Thyroid gland (tissue), 4 donors: ENCODE results near the gene THRSP.

Experiments
- POLR2A ChIP-seq, 2 donors: fragments of 450-650 bp; IDR thresholded peaks; one replicate each; pipeline ENCODE4 v1.6.1; 2017; ENCODE audit warnings: antibody characterized with exemption in 2 of 2, mild to moderate bottlenecking in 2 of 2, moderate library complexity in 1 of 2
- TF ChIP-seq, protein P1 (sequence below), 6 experiments: fragments of 200-600 bp in 3 of 6; fragments of 450-650 bp in 3 of 6; sonication (generic) in 3 of 6; IDR thresholded peaks; one replicate each; pipeline ENCODE4 v1.5.1; 2016 to 2019; ENCODE audit warnings: antibody characterized with exemption in 6 of 6, mild to moderate bottlenecking in 2 of 6, inconsistent platforms in 1 of 6, moderate library complexity in 1 of 6

DNA sequence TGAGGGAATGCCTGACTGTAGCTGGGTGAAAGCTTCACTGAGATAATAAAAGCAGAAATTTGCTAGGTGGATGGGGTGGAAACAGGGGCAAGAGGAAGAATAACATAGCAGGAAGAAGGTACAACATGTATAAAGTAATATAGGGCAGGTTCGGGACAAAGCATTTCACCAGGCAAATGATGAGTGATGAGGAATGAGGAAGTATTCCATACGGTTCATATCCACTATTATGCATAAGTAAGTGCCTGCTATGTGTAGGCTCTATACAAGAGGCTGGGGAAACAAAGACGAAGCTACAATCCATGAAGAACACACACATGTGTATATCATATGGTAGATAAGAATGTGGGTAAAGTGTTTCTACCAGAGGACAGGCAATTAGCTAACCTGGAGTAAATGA lies 8.1 kb downstream of the THRSP start:
- TF ChIP-seq, protein P1, sequence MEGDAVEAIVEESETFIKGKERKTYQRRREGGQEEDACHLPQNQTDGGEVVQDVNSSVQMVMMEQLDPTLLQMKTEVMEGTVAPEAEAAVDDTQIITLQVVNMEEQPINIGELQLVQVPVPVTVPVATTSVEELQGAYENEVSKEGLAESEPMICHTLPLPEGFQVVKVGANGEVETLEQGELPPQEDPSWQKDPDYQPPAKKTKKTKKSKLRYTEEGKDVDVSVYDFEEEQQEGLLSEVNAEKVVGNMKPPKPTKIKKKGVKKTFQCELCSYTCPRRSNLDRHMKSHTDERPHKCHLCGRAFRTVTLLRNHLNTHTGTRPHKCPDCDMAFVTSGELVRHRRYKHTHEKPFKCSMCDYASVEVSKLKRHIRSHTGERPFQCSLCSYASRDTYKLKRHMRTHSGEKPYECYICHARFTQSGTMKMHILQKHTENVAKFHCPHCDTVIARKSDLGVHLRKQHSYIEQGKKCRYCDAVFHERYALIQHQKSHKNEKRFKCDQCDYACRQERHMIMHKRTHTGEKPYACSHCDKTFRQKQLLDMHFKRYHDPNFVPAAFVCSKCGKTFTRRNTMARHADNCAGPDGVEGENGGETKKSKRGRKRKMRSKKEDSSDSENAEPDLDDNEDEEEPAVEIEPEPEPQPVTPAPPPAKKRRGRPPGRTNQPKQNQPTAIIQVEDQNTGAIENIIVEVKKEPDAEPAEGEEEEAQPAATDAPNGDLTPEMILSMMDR (IDR thresholded peaks at IDR 0.05) = no peak
- TF ChIP-seq POLR2A (IDR thresholded peaks at IDR 0.05) = no peak
